Vagina (tissue), 2 donors: ENCODE data around the gene TGFB1.

Source experiments
- CTCF ChIP-seq, 3 experiments: fragments of 450-650 bp in 2 of 3; fragments of 200-600 bp in 1 of 3; sonication (generic) in 1 of 3; IDR thresholded peaks; one replicate each; pipeline ENCODE4 v1.5.1; 2017 to 2019; ENCODE audit warnings: antibody characterized with exemption in 3 of 3, mild to moderate bottlenecking in 2 of 3, moderate library complexity in 2 of 3
- POLR2A ChIP-seq, 2 donors: fragments of 450-650 bp; IDR thresholded peaks; one replicate each; pipeline ENCODE4 v1.6.1; 2017; ENCODE audit warnings: antibody characterized with exemption in 2 of 2, mild to moderate bottlenecking in 2 of 2, moderate library complexity in 2 of 2
- POLR2AphosphoS5 ChIP-seq, 2 donors: sonication (generic); formaldehyde crosslinking; IDR thresholded peaks; one replicate each; pipeline ENCODE4 v1.9.0; 2017; ENCODE audit warnings: antibody characterized with exemption in 2 of 2, mild to moderate bottlenecking in 2 of 2, low read depth in 1 of 2; ENCODE audit not compliant: insufficient read depth in 1 of 2

GRCh38 chr19:41351339-41352245, 2.1 kb downstream of the TGFB1 start:
- no peak for TF ChIP-seq CTCF (IDR thresholded peaks at IDR 0.05)
- TF ChIP-seq POLR2A (IDR thresholded peaks at IDR 0.05) = peak in 1 of 2 donors; percentile 25
- peak; percentile 54 to 80 for TF ChIP-seq POLR2AphosphoS5 (IDR thresholded peaks at IDR 0.05; ENCODE audit: insufficient read depth in 1 of 2, low read depth in 1 of 2)
